Transverse colon (tissue), 4 donors: ENCODE measurements around the gene NBDY. TPM values are rescaled to one million over a fixed set of nuclear protein-coding genes. Genes with fewer than 3 reads are reported as not detected.
"Not testable (repeated sequence)": the region's sequence is repeated elsewhere in the genome, so short reads cannot be mapped to it uniquely, and the experiment has no call there.

Source experiments
- DNase-seq: peaks from one replicate; pipeline ENCODE4 v3.0.0-alpha.2; 2019
- H3K27ac ChIP-seq, 4 donors: fragments of 200-600 bp; sonication (generic); 2 replicates each; pipeline ENCODE4 v1.5.1; 2016 to 2018; ENCODE audit warnings: inconsistent platforms in 4 of 4
- H3K27me3 ChIP-seq: fragments of 200-600 bp; sonication (generic); 2 replicates; pipeline ENCODE4 v1.5.1; 2017; ENCODE audit warnings: inconsistent platforms
- H3K36me3 ChIP-seq, 4 donors: fragments of 200-600 bp; sonication (generic); 2 replicates each; pipeline ENCODE4 v1.5.1; 2017 to 2019; ENCODE audit warnings: inconsistent platforms in 4 of 4
- H3K4me1 ChIP-seq, 4 donors: fragments of 200-600 bp; sonication (generic); 2 replicates each; pipeline ENCODE4 v1.5.1; 2017 to 2020; ENCODE audit warnings: inconsistent platforms in 4 of 4
- H3K4me3 ChIP-seq, 4 donors: fragments of 200-600 bp; sonication (generic); 1 replicate in 1 of 4; 2 replicates in 3 of 4; pipeline versions ENCODE4 v1.5.1 to v1.6.1; 2017 to 2019; ENCODE audit warnings: inconsistent platforms in 4 of 4
- H3K9me3 ChIP-seq, 2 donors: fragments of 200-600 bp; sonication (generic); 2 replicates each; pipeline ENCODE4 v1.5.1; 2017 to 2019; ENCODE audit warnings: inconsistent platforms in 2 of 2
- EP300 ChIP-seq: sonication (generic); formaldehyde crosslinking; IDR thresholded peaks from one replicate; pipeline ENCODE4 v1.6.1; 2017; ENCODE audit warnings: antibody characterized with exemption, low read depth
- POLR2A ChIP-seq: fragments of 450-650 bp; IDR thresholded peaks from one replicate; pipeline ENCODE4 v1.6.1; 2016; ENCODE audit warnings: antibody characterized with exemption, mild to moderate bottlenecking, moderate library complexity
- POLR2AphosphoS5 ChIP-seq, 3 donors: sonication (generic); formaldehyde crosslinking; IDR thresholded peaks; one replicate each; pipeline ENCODE4 v1.6.1; 2016; ENCODE audit warnings: antibody characterized with exemption in 3 of 3
- WGBS, 2 donors: methylation state at CpG; one replicate each; pipeline ENCODE4 v1.1.5; 2018; ENCODE audit warnings: low coverage in 1 of 2; 5-methylcytosine and 5-hydroxymethylcytosine counted together
- in situ Hi-C, 4 donors: fragments of 200-750 bp; cut with MboI; loops; one replicate each; pipeline versions ENCODE4 v1.15.0 to v1.15.1; 2017; ENCODE audit warnings: low sequenced_read_pairs in 3 of 4, low pct_ligation_motif_present in 1 of 4, low pct_unique_long_range_greater_than_20kb in 1 of 4
- intact Hi-C: fragments of 100-400 bp; cut with DNase I; formaldehyde crosslinking; loops from one replicate; pipeline ENCODE4 v1.15.1; 2023; ENCODE audit warnings: low total_unique reads
- total RNA-seq, 4 donors: library from RNA; depleted of rRNA; stranded (reverse); fragments of >200 nt; gene quantifications; one replicate each; pipeline ENCODE4 v1.1.0, GENCODE V29; 2016
- TF ChIP-seq, protein P1 (sequence below), 5 experiments: fragments of 200-600 bp in 3 of 5; fragments of 450-650 bp in 2 of 5; sonication (generic) in 3 of 5; IDR thresholded peaks; 1 replicate in 2 of 5; 2 replicates in 3 of 5; pipeline ENCODE4 v1.5.1; 2016 to 2017; ENCODE audit warnings: antibody characterized with exemption in 5 of 5, inconsistent platforms in 3 of 5, mild to moderate bottlenecking in 2 of 5, moderate library complexity in 1 of 5

The NBDY gene
- total RNA-seq, 4 donors from 2014 or later: 4.1 to 10.5 (median 9.4) TPM; not detected in 1

GRCh38 chrX:56778099-56778923, 49.3 kb downstream of the NBDY start:
- H3K36me3 ChIP-seq, intact Hi-C loops, H3K27ac ChIP-seq, H3K27me3 ChIP-seq, H3K4me3 ChIP-seq, DNase-seq, H3K9me3 ChIP-seq, H3K4me1 ChIP-seq: not testable (repeated sequence)
- WGBS, 2 donors: no CpG with 5 or more reads among the region's 32 CpGs
- in situ Hi-C loops: loop anchor here in 1 of 4 donors (25.0 kb wide), 1 partner anchor 209 kb away; the partner anchor contains the start of gene SPIN3

- H3K27me3 ChIP-seq, H3K9me3 ChIP-seq, intact Hi-C loops, H3K4me1 ChIP-seq, DNase-seq, H3K36me3 ChIP-seq, H3K4me3 ChIP-seq, H3K27ac ChIP-seq: not testable (repeated sequence)
- no CpG with 5 or more reads among the region's 24 CpGs for WGBS, 2 donors
- in situ Hi-C loops: loop anchor here in 1 of 4 donors (25.0 kb wide), 1 partner anchor 208 kb away; the partner anchor contains the start of gene SPIN3
Measured at GRCh38 chrX:56778924-56779468, 50.0 kb downstream of the NBDY start.

- H3K4me3 ChIP-seq, H3K27ac ChIP-seq, H3K27me3 ChIP-seq, intact Hi-C loops, DNase-seq, H3K9me3 ChIP-seq, H3K4me1 ChIP-seq, H3K36me3 ChIP-seq: not testable (repeated sequence)
- WGBS, 2 donors: 83% methylated on average over 13 of the region's 22 CpGs; no CpG with 5 or more reads in 1 of the 2 donors
- in situ Hi-C loops: loop anchor here in 1 of 4 donors (25.0 kb wide), 1 partner anchor 206 kb away; the partner anchor contains the start of gene SPIN3
Measured at GRCh38 chrX:56780681-56781649, 51.9 kb downstream of the NBDY start.

DNA sequence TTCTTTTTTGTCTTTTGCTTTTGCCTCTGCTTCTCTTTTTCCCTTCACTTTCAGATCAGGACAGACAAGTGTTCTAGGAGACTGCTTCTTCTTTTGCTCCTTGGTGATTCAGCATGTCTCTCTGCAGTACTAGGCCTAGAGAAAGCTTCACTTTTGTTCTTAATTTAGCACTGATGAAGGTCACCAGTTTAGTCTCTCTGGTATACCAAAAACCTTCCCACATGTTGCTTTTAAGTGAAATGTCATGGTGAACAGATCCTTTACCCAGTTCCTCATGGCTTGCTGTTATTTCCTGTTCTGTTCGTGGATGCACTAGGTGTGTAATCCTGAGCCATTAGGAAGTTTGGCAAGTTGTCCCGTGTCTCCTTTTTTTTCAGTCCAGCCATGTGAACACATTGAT, 53.3 kb downstream of the NBDY start:
- Histone ChIP-seq H3K9me3 (no peaks in the 10 kb centered on the region), H3K4me1 (no peaks in the 10 kb centered on the region), H3K4me3 (no peak overlapping the region), H3K36me3 (no peaks in the 10 kb centered on the region), H3K27ac (peak overlapping the region in 1 of 4 donors; percentile 81), H3K27me3 (no peaks in the 10 kb centered on the region)
- intact Hi-C loops (no loop called here), in situ Hi-C loops (loop anchor here in 1 of 4 donors (25.0 kb wide), 1 partner anchor 205 kb away; the partner anchor contains the start of gene SPIN3)
- TF ChIP-seq, protein P1, sequence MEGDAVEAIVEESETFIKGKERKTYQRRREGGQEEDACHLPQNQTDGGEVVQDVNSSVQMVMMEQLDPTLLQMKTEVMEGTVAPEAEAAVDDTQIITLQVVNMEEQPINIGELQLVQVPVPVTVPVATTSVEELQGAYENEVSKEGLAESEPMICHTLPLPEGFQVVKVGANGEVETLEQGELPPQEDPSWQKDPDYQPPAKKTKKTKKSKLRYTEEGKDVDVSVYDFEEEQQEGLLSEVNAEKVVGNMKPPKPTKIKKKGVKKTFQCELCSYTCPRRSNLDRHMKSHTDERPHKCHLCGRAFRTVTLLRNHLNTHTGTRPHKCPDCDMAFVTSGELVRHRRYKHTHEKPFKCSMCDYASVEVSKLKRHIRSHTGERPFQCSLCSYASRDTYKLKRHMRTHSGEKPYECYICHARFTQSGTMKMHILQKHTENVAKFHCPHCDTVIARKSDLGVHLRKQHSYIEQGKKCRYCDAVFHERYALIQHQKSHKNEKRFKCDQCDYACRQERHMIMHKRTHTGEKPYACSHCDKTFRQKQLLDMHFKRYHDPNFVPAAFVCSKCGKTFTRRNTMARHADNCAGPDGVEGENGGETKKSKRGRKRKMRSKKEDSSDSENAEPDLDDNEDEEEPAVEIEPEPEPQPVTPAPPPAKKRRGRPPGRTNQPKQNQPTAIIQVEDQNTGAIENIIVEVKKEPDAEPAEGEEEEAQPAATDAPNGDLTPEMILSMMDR (IDR thresholded peaks at IDR 0.05): no peak
- TF ChIP-seq POLR2AphosphoS5 (IDR thresholded peaks at IDR 0.05) (no peak), POLR2A (no peak), EP300 (no peak)
- 29% methylated on average over 2 of the region's 2 CpGs; no CpG with 5 or more reads in 1 of the 2 donors for WGBS, 2 donors
- DNase-seq: no peak

GRCh38 chrX:56782791-56783449, 53.9 kb downstream of the NBDY start:
- in situ Hi-C loops (loop anchor here in 1 of 4 donors (25.0 kb wide), 1 partner anchor 204 kb away; the partner anchor contains the start of gene SPIN3), intact Hi-C loops (no loop called here)
- H3K4me1 ChIP-seq: no peaks in the 10 kb centered on the region
- H3K9me3 ChIP-seq: no peaks in the 10 kb centered on the region
- H3K4me3 ChIP-seq: peak overlapping the region in 2 of 4 donors; percentile 6 to 28
- H3K36me3 ChIP-seq: no peaks in the 10 kb centered on the region
- no peak for DNase-seq
- H3K27me3 ChIP-seq: no peaks in the 10 kb centered on the region
- H3K27ac ChIP-seq: peak overlapping the region in 2 of 4 donors; percentile 61 to 81
- WGBS, 2 donors: 51% methylated on average over 17 of the region's 17 CpGs; no CpG with 5 or more reads in 1 of the 2 donors
- TF ChIP-seq POLR2A: no peak
- no peak for TF ChIP-seq POLR2AphosphoS5 (IDR thresholded peaks at IDR 0.05)
- TF ChIP-seq EP300: no peak
- TF ChIP-seq, protein P1 (IDR thresholded peaks at IDR 0.05): no peak
